HG03064 (cell line): ENCODE results near the gene C16orf46.

Experiments
- ATAC-seq: cut with Tn5 transposase; IDR thresholded peaks from one replicate; pipeline ENCODE4 v1.9.1; 2021; ENCODE audit warnings: low read depth; ENCODE audit not compliant: unreplicated experiment

The C16orf46 gene

GRCh38 chr16:81076566-81077075 lies 417 bp downstream of the C16orf46 start:
- ATAC-seq: peak; percentile 85

- no peak for ATAC-seq
These were observed 3.3 kb downstream of the C16orf46 start for GRCh38 chr16:81073560-81074330.

GRCh38 chr16:81071805-81072204 lies 5.2 kb downstream of the C16orf46 start:
- ATAC-seq: no peak

- no peak for ATAC-seq
These were observed 6.1 kb downstream of the C16orf46 start for GRCh38 chr16:81070979-81071378.

GRCh38 chr16:81069063-81069462 lies 8.0 kb downstream of the C16orf46 start:
- ATAC-seq: no peak

- no peak for ATAC-seq
These were observed 9.9 kb downstream of the C16orf46 start for GRCh38 chr16:81067166-81067565.

GRCh38 chr16:81066681-81067080 lies 10.4 kb downstream of the C16orf46 start:
- ATAC-seq: no peak

GRCh38 chr16:81061871-81062608 lies 15.0 kb downstream of the C16orf46 start:
- no peak for ATAC-seq

- no peak for ATAC-seq
These were observed 15.8 kb downstream of the C16orf46 start for GRCh38 chr16:81061307-81061640.

GRCh38 chr16:81060576-81061306 lies 16.3 kb downstream of the C16orf46 start:
- ATAC-seq: no peak

GRCh38 chr16:81053761-81054160 lies 23.3 kb downstream of the C16orf46 start:
- no peak for ATAC-seq

GRCh38 chr16:81042821-81043220 lies 34.2 kb downstream of the C16orf46 start:
- no peak for ATAC-seq

GRCh38 chr16:81041696-81042095 lies 35.3 kb downstream of the C16orf46 start:
- ATAC-seq: no peak

- no peak for ATAC-seq
These were observed 36.2 kb downstream of the C16orf46 start for GRCh38 chr16:81040842-81041241.

- ATAC-seq: no peak
These were observed 36.9 kb downstream of the C16orf46 start for GRCh38 chr16:81040131-81040530.

GRCh38 chr16:81036751-81037350 lies 40.2 kb downstream of the C16orf46 start:
- ATAC-seq: no peak

- peak; percentile 50 for ATAC-seq
These were observed 40.9 kb downstream of the C16orf46 start for GRCh38 chr16:81035975-81036750.

- ATAC-seq: peak; percentile 89
These were observed 41.6 kb downstream of the C16orf46 start, which contains the start of gene ATMIN for GRCh38 chr16:81035398-81035974. ATMIN (plus strand) TSS chr16:81035842; CDS start chr16:81035871, 29 bp downstream.

- no peak for ATAC-seq
These were observed 47.0 kb downstream of the C16orf46 start for GRCh38 chr16:81029930-81030604.
